Fibroblast of mammary gland (primary cell): ENCODE results near the gene DDX51.

ENCODE experiments used
- DNase-seq: peaks from one replicate; pipeline ENCODE4 v3.0.0-alpha.2; 2010; ENCODE audit warnings: low read depth
- H3K4me3 ChIP-seq: 2 replicates; pipeline ENCODE4 v1.5.1; 2011; ENCODE audit warnings: low read depth, mild to moderate bottlenecking, low read length, moderate library complexity; ENCODE audit not compliant: control insufficient read depth
- TF ChIP-seq, protein P1 (sequence below): conservative IDR thresholded peaks from 2 replicates; pipeline ENCODE4 v1.5.1; 2011; ENCODE audit warnings: low read depth, low read length, inconsistent platforms; ENCODE audit not compliant: control insufficient read depth, insufficient read depth

The DDX51 gene

DNA sequence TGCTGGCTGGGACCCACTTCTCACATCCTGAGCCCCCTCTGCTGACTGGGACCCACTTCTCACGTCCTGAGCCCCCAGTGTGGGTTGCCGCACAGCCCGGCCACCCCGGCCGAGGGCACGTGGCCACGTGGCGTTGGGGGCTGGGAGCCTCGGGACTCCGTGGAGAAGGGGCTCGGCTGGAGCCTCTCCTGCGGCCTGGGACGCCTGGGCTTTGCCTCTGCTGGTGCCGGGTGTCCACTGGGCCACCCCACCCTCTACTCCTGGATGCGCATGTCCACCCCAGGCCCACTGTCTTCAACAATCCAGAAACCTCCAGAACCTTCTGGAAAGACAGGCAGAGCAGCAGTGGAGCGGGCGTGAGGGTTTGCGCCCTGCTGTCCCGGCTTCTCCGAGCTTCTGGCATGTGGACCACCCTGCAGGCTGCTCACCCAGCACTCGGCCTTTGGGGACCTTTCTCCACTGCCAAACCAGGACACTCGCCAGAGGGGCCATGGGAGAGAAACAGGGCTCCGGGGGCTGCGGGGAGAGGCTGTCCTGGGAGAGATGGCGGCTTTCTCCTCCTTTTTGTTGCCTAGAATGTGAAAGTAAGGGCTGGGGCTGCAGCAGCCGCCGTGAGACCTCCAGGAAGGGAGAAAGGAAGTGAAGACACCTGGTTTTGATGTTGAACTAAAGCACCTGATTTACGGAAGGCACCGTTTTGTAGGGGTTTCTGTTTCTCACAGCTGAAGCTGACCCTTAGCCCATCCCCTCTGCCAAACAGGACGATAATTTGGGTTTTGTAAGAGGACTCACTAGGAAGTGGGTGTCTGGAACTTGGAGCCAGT, 30.1 kb upstream of the DDX51 start:
- no peak overlapping the region for H3K4me3 ChIP-seq
- TF ChIP-seq, protein P1, sequence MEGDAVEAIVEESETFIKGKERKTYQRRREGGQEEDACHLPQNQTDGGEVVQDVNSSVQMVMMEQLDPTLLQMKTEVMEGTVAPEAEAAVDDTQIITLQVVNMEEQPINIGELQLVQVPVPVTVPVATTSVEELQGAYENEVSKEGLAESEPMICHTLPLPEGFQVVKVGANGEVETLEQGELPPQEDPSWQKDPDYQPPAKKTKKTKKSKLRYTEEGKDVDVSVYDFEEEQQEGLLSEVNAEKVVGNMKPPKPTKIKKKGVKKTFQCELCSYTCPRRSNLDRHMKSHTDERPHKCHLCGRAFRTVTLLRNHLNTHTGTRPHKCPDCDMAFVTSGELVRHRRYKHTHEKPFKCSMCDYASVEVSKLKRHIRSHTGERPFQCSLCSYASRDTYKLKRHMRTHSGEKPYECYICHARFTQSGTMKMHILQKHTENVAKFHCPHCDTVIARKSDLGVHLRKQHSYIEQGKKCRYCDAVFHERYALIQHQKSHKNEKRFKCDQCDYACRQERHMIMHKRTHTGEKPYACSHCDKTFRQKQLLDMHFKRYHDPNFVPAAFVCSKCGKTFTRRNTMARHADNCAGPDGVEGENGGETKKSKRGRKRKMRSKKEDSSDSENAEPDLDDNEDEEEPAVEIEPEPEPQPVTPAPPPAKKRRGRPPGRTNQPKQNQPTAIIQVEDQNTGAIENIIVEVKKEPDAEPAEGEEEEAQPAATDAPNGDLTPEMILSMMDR: no peak
- DNase-seq: no peak

DNA sequence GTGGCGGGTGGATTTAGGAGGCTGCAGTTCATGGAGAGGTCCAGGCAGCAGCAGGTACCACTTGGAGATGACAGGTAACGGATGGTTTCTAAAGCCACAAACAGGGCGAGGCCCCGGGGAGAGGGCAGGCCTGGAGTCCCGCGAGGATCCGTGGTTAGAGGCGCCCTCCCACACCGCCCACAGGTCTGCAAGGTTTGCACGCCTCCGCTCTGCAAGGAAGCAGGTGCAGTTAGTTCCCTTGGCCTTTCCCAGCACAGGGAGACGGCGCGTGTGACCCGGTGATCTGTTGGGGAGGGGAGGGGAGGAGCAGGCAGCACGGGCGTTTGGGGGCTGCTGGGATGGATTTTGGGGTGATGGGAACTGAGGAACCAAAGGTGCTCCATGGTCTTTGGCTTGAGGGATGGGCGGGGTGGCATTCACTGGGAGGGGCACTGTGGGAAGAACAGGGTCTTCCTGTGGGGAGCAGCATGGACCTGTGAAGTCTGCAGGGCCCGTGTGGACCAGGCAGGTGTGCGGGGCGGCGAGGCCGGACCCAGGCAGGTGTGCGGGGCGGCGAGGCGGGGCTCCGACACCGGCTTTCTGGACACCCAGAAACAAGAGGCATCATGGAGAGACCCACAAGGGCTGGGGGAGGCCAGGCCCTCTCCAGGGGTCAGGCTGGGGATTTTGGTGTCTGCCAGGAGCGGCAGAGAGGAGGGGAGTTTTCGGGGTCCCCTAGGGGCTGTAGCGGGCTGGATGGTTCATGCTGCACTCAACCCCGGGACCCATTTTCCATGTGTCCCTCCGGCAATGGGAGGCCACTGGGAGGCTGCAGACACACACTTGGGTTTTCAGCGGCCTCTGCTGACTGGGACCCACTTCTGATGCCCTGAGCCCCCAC, 29.3 kb upstream of the DDX51 start:
- TF ChIP-seq, protein P1: no peak
- no peak for DNase-seq
- H3K4me3 ChIP-seq: no peak overlapping the region

DNA sequence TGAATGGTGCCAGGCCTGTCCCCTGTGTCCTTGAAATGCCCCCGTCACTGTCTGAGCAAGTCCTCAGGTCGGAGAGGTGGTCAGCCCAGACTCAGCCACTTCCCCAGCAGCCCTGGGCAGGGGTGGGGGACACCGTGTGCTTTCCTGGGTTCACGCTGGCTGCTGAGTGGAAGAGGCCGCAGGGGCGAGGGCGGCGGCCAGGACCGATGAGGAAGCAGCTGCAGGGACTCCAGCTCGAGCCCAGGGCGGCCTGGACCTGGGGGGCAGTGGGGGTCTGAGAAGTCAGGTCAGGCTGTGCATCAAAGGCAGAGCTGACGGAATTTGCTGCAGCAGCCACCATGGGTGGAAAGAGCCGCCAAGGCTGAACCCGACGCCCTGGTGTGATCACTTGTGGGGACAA, 28.5 kb upstream of the DDX51 start:
- DNase-seq: no peak
- TF ChIP-seq, protein P1: no peak
- H3K4me3 ChIP-seq: no peak overlapping the region

DNA sequence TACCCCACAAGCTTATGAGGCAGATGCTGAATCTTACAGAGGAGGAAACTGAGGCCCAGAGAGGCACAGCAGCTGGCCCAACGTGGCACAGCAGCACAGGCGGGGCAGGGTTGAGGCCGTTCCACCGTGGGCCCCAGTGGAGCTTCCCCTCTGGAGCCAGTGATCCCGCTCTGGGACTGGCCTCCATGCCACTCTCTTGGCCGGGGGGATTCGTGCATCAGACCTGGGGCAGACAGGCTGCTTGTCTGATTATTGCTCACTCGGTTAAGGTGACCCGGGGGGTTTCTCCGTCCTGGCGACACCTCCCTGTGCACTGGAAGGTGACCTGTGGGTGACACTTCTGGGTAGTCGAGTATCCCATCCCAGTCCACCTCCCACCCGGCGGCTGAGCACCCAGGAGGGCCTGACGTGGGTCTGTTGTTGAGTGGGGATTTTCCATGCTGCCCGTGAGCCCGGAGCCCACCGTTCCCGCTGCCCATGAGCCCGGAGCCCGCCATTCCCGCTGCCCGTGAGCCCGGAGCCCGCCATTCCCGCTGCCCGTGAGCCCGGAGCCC, 27.9 kb upstream of the DDX51 start:
- no peak overlapping the region for H3K4me3 ChIP-seq
- TF ChIP-seq, protein P1: no peak
- no peak for DNase-seq

DNA sequence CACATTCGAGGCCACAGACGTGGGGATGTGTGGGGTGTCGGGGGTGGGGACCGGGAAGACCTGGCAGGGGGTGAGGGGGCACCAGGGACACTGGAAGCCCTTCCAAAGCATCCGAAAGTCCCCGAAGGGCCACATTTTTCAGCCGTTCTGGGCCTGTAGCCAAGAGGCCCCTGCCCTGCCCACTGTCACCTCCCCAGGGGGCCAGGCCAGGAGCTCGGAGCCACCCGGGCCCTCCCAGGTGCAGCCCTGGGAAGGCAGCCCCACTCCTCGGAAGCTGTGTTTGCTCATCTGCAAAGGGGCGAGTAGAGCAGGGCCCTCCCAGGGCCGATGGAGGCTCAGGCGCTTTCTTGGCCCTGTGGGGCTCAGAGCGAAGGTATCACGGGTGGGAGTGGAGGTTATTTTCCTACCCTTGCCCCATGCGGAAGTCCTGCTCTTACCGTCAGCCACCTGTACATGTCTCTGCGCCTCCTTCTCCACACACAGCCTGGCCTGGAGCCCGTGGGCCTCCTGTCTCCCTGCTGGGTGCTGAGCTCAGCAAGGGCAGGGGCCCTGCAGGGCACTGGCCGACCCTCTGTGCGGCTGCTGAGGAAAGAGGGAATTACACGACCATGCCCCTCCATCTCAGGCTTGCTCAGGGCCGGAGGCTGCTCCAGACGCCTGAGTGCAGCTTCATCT, 27.3 kb upstream of the DDX51 start:
- TF ChIP-seq, protein P1: no peak
- H3K4me3 ChIP-seq: no peak overlapping the region
- DNase-seq: no peak

DNA sequence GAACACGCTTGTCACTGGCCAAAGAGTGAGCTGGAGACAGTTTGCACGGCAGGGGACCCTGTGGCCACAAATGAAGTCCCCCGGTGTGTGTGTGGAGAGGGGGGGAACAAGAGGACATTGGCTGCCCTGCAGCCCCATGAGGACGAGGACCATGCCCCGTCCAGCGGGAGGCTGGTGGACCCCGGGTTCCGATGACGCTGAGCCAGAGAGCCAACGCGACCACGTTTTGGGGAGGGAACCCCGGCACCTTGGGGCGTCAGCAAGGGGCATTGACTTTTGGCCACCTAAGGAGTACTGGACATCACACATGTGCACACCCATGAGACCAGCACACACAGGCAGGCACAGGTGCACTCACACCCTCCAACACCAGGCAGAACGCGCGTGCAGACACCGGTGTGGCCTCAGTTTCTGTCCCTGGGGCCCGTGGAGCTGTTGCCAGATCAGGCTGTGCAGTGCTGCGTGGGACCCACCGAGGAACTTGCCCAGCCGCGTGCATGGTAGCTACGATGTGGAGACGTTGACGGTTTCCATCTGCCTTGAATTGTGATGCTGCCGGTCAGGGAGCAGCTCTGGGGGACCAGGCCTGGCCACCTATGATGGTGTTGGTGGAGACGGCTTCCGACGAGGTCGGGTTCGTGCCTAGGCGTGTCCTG, 26.6 kb upstream of the DDX51 start:
- TF ChIP-seq, protein P1: no peak
- DNase-seq: no peak
- H3K4me3 ChIP-seq: no peak overlapping the region
